ENCODE results near the gene SH3BP1. TPM values are rescaled to one million over a fixed set of nuclear protein-coding genes. Genes with fewer than 3 reads are reported as not detected.
A peak's percentile ranks its signal among the peaks of the same experiment; 100 is the strongest.

The SH3BP1 gene
- total and polyA plus RNA-seq, 2 of the 13 experiments (the other 11 are each of a cell fraction or from before 2014, with no cell fraction given), result 8.4 to 18.5 TPM

DNA sequence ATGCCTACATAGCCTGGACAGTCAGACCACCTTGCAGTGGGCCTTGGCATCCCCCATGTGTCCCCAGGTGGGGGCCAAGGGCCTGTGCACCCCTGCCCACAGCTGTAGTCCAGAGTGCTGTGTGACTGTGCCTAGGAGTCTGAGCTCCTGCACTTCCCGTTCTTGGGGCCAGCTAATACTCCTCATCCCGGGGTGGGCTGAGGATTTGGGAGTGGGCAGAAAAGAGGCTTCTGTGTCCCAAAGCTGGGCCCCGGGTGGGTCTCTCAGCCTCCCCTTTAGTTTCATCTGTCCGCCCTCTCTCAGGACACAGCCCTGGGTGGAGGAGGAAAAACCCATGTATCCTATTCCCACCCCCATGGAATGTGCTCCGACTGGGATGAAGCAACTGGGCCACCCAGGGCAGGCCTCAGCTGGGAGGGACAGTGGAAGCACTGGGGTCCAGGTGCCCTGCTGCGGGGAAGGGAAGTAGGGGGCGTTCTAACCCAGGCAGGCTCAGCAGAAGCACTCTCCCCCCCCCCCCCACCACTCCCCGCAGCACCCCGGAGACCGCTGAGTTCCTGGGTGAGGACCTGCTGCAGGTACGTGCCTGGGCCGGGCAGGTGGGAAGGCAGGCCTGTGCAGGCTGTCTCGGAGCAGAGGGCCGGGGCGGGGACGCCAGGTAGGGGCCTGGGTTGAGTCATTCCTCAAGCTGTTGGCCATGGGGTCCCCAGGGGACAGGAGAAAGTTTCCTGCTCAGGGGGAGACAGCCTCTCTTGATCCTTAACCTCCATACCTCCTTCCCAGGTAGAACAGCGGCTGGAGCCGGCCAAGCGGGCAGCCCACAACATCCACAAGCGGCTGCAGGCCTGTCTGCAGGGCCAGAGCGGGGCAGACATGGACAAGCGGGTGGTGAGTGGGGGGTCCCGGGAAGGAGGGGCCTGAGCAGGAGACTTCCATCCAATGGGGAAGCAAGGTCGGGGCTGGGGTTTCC lies 1.4 kb downstream of the SH3BP1 start (continued):
- TF ChIP-seq, protein P1, sequence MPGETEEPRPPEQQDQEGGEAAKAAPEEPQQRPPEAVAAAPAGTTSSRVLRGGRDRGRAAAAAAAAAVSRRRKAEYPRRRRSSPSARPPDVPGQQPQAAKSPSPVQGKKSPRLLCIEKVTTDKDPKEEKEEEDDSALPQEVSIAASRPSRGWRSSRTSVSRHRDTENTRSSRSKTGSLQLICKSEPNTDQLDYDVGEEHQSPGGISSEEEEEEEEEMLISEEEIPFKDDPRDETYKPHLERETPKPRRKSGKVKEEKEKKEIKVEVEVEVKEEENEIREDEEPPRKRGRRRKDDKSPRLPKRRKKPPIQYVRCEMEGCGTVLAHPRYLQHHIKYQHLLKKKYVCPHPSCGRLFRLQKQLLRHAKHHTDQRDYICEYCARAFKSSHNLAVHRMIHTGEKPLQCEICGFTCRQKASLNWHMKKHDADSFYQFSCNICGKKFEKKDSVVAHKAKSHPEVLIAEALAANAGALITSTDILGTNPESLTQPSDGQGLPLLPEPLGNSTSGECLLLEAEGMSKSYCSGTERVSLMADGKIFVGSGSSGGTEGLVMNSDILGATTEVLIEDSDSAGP (CRISPR knock-in tag; IDR thresholded peaks at IDR 0.05; ENCODE audit: borderline replicate concordance), result peak; percentile 50; the same call in 1 of the 2 replicates
- TF ChIP-seq, protein P2, sequence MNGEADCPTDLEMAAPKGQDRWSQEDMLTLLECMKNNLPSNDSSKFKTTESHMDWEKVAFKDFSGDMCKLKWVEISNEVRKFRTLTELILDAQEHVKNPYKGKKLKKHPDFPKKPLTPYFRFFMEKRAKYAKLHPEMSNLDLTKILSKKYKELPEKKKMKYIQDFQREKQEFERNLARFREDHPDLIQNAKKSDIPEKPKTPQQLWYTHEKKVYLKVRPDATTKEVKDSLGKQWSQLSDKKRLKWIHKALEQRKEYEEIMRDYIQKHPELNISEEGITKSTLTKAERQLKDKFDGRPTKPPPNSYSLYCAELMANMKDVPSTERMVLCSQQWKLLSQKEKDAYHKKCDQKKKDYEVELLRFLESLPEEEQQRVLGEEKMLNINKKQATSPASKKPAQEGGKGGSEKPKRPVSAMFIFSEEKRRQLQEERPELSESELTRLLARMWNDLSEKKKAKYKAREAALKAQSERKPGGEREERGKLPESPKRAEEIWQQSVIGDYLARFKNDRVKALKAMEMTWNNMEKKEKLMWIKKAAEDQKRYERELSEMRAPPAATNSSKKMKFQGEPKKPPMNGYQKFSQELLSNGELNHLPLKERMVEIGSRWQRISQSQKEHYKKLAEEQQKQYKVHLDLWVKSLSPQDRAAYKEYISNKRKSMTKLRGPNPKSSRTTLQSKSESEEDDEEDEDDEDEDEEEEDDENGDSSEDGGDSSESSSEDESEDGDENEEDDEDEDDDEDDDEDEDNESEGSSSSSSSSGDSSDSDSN (CRISPR knock-in tag; IDR thresholded peaks at IDR 0.05), result peak; percentile 27; the same call in 1 of the 2 replicates
- TF ChIP-seq ZSCAN25 (CRISPR knock-in tag; IDR thresholded peaks at IDR 0.05), result 0 out of 2 replicates have a peak, but pooled peaks have one; percentile 33
- peak; percentile 26; the same call in 1 of the 2 replicates for TF ChIP-seq ZFY (CRISPR knock-in tag; IDR thresholded peaks at IDR 0.05)
- TF ChIP-seq KMT2B (CRISPR knock-in tag; IDR thresholded peaks at IDR 0.05), result no peak
- TF ChIP-seq, protein P3, sequence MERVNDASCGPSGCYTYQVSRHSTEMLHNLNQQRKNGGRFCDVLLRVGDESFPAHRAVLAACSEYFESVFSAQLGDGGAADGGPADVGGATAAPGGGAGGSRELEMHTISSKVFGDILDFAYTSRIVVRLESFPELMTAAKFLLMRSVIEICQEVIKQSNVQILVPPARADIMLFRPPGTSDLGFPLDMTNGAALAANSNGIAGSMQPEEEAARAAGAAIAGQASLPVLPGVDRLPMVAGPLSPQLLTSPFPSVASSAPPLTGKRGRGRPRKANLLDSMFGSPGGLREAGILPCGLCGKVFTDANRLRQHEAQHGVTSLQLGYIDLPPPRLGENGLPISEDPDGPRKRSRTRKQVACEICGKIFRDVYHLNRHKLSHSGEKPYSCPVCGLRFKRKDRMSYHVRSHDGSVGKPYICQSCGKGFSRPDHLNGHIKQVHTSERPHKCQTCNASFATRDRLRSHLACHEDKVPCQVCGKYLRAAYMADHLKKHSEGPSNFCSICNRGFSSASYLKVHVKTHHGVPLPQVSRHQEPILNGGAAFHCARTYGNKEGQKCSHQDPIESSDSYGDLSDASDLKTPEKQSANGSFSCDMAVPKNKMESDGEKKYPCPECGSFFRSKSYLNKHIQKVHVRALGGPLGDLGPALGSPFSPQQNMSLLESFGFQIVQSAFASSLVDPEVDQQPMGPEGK (CRISPR knock-in tag; IDR thresholded peaks at IDR 0.05), result peak; percentile 55; the same call in 1 of the 2 replicates
- no peak for TF ChIP-seq ZNF260 (CRISPR knock-in tag; IDR thresholded peaks at IDR 0.05; ENCODE audit: borderline replicate concordance, low read depth)
- no peak for TF ChIP-seq GZF1 (CRISPR knock-in tag; IDR thresholded peaks at IDR 0.05)
- TF ChIP-seq ATF1 (CRISPR knock-in tag; IDR thresholded peaks at IDR 0.05), result no peak
- TF ChIP-seq ZNF605 (CRISPR knock-in tag; IDR thresholded peaks at IDR 0.05), result peak; percentile 33; the same call in 1 of the 2 replicates
- TF ChIP-seq CEBPB (IDR thresholded peaks at IDR 0.05; ENCODE audit: borderline replicate concordance, low read depth, low read length), result peak; percentile 35; the same call in 1 of the 2 replicates
- TF ChIP-seq TEAD3 (CRISPR knock-in tag; optimal IDR thresholded peaks at IDR 0.05; ENCODE audit: borderline replicate concordance), result peak; percentile 70
- TF ChIP-seq ZNF230 (CRISPR knock-in tag; IDR thresholded peaks at IDR 0.05), result no peak
- no peak for TF ChIP-seq RBFOX2 (IDR thresholded peaks at IDR 0.05; ENCODE audit: low read depth, low read length)
- 0 out of 2 replicates have a peak, but pooled peaks have one; percentile 5 for TF ChIP-seq ZNF83 (CRISPR knock-in tag; IDR thresholded peaks at IDR 0.05; ENCODE audit: borderline replicate concordance)
- no peak for TF ChIP-seq FOXO1 (CRISPR knock-in tag; IDR thresholded peaks at IDR 0.05)
- TF ChIP-seq ZNF556 (CRISPR knock-in tag; IDR thresholded peaks at IDR 0.05; ENCODE audit: borderline replicate concordance), result no peak
- TF ChIP-seq, protein P4, sequence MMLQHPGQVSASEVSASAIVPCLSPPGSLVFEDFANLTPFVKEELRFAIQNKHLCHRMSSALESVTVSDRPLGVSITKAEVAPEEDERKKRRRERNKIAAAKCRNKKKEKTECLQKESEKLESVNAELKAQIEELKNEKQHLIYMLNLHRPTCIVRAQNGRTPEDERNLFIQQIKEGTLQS (CRISPR knock-in tag; IDR thresholded peaks at IDR 0.05), result no peak
- TF ChIP-seq, protein P5, sequence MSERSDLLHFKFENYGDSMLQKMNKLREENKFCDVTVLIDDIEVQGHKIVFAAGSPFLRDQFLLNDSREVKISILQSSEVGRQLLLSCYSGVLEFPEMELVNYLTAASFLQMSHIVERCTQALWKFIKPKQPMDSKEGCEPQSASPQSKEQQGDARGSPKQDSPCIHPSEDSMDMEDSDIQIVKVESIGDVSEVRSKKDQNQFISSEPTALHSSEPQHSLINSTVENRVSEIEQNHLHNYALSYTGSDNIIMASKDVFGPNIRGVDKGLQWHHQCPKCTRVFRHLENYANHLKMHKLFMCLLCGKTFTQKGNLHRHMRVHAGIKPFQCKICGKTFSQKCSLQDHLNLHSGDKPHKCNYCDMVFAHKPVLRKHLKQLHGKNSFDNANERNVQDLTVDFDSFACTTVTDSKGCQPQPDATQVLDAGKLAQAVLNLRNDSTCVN (CRISPR knock-in tag; IDR thresholded peaks at IDR 0.05; ENCODE audit: borderline replicate concordance), result no peak

Data from HepG2 (cell line).